ENCODE measurements around the gene ITPR3. TPM values are rescaled to one million over a fixed set of nuclear protein-coding genes. Genes with fewer than 3 reads are reported as not detected.

The ITPR3 gene
- total RNA-seq, 1 donor from 2014 or later: 6.4 TPM

DNA sequence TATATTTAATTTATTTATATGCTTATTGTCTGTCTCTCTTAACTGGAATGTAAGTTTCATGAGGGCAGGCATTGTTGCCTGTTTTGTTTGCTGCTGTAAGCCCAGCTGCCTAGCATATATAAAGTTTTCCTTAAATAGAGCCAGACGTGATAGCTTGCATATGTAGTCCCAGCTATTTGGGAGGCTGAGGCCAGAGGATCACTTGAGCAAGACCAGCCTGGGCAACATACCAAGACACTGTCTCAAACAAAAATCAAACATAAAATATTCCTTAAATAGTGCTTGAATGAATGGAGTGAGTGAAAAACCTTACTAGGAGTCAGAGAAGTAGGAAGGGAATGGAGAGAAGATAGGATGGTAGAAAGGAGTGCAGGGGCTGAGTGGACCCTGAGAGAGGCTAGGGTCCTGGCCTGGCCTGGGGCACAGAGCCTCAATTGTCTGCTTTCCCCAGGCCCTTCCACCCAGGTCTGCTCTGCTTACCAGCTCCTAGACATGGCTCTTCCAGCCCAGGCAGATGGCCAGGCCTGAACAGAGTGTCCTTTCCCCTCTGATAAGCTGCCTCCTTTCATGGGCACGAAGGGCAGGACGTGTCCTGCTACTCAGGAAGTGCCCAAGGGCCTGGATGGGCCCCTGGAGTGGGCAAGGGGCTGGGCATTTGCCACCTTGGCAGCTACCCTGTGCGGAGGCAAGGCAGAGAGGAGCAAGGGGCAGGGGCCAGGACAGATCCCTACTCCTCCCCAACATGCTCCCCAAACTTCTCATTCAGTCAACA is 23.4 kb upstream of the ITPR3 start:
- no peak overlapping the region for H3K4me3 Mint-ChIP-seq
- H3K36me3 Mint-ChIP-seq: no peaks in the 10 kb centered on the region
- TF ChIP-seq, protein P1, sequence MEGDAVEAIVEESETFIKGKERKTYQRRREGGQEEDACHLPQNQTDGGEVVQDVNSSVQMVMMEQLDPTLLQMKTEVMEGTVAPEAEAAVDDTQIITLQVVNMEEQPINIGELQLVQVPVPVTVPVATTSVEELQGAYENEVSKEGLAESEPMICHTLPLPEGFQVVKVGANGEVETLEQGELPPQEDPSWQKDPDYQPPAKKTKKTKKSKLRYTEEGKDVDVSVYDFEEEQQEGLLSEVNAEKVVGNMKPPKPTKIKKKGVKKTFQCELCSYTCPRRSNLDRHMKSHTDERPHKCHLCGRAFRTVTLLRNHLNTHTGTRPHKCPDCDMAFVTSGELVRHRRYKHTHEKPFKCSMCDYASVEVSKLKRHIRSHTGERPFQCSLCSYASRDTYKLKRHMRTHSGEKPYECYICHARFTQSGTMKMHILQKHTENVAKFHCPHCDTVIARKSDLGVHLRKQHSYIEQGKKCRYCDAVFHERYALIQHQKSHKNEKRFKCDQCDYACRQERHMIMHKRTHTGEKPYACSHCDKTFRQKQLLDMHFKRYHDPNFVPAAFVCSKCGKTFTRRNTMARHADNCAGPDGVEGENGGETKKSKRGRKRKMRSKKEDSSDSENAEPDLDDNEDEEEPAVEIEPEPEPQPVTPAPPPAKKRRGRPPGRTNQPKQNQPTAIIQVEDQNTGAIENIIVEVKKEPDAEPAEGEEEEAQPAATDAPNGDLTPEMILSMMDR (IDR thresholded peaks at IDR 0.05; ENCODE audit: unreplicated experiment): no peak
- peaks cover 6% of the 10 kb centered on the region for H3K4me1 Mint-ChIP-seq
- H3K27me3 Mint-ChIP-seq (ENCODE audit: low read depth): peaks cover 6% of the 10 kb centered on the region
- DNase-seq (ENCODE audit: low spot score in 2 of 2, unreplicated experiment in 2 of 2): no peak
- no peak overlapping the region for H3K27ac Mint-ChIP-seq
- H3K9me3 Mint-ChIP-seq: no peaks in the 10 kb centered on the region

DNA sequence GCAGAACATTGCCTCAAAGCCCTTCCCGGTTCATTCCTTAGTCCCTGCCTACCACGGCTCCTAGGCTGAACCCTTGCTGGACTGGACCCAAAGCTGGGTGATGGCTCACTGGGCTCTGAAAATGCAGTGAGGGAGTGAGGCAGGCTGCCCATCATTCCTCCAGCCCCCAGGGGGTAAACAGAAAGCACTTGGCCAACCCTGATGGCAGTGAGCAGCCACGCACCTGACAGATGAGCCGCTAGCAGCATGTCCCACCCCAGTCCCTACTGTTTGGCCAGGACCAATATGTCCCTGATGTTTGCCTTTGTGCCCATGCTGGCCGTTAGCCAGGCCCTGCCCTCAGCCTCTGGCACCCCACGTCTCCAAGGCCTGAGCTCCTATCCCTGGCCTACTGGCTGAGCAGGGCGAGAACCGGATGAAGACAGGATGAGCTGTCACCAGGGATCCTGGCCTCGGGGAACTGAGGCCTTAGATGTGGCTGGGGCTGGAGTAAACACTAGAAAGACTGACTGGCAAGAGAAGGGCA is 21.6 kb upstream of the ITPR3 start:
- DNase-seq (ENCODE audit: low spot score in 2 of 2, unreplicated experiment in 2 of 2): no peak
- TF ChIP-seq, protein P1 (IDR thresholded peaks at IDR 0.05; ENCODE audit: unreplicated experiment): no peak
- H3K36me3 Mint-ChIP-seq: no peaks in the 10 kb centered on the region
- no peak overlapping the region for H3K4me3 Mint-ChIP-seq
- H3K27ac Mint-ChIP-seq: no peak overlapping the region
- H3K9me3 Mint-ChIP-seq: no peaks in the 10 kb centered on the region
- H3K27me3 Mint-ChIP-seq (ENCODE audit: low read depth): no peaks in the 10 kb centered on the region
- H3K4me1 Mint-ChIP-seq: no peaks in the 10 kb centered on the region

DNA sequence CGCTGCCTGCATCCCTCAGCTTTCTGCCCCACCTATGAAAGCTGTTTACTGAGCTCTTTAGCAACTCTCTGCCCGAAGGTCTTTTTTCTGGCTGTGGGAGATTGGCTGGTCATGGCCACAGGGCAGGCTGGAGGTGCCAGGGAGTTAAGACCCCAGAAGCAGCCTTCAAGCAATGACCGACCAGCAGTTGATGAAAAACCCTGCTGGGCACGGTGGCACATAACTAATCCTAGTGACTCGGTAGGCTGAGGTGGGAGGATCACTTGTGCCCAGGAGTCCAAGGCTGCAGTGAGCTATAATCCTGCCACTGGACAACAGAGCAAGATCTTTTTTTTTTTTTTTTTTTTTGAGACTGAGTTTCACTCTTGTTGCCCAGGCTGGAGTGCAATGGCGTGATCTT is 20.4 kb upstream of the ITPR3 start:
- Mint-ChIP-seq H3K4me3 (no peak overlapping the region), H3K36me3 (no peaks in the 10 kb centered on the region), H3K27ac (no peak overlapping the region), H3K9me3 (peaks cover 8% of the 10 kb centered on the region), H3K27me3 (ENCODE audit: low read depth) (no peaks in the 10 kb centered on the region), H3K4me1 (no peaks in the 10 kb centered on the region)
- TF ChIP-seq, protein P1 (IDR thresholded peaks at IDR 0.05; ENCODE audit: unreplicated experiment): no peak
- DNase-seq (ENCODE audit: low spot score in 2 of 2, unreplicated experiment in 2 of 2): no peak

DNA sequence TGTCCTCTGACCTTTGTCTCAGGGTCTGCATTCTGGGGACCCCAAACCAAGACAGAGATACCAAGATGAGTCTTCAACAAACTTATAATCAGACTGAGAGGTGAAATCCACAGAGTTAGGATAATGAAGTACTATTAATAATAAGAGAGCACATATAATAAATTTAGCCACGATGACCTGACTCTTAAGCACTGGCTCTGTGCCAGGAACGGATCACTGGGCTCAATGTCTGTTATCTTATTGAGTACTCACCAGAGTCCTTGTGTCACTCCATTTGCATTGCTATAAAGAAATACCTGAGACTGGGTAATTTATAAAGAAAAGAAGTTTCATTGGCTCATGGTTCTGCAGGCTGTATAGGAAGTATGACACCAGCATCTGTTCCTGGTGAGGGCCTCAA is 18.9 kb upstream of the ITPR3 start:
- Mint-ChIP-seq H3K4me3 (no peak overlapping the region), H3K9me3 (peaks cover 8% of the 10 kb centered on the region), H3K27me3 (ENCODE audit: low read depth) (no peaks in the 10 kb centered on the region), H3K36me3 (no peaks in the 10 kb centered on the region), H3K4me1 (no peaks in the 10 kb centered on the region), H3K27ac (no peak overlapping the region)
- TF ChIP-seq, protein P1 (IDR thresholded peaks at IDR 0.05; ENCODE audit: unreplicated experiment): no peak
- no peak for DNase-seq (ENCODE audit: low spot score in 2 of 2, unreplicated experiment in 2 of 2)

DNA sequence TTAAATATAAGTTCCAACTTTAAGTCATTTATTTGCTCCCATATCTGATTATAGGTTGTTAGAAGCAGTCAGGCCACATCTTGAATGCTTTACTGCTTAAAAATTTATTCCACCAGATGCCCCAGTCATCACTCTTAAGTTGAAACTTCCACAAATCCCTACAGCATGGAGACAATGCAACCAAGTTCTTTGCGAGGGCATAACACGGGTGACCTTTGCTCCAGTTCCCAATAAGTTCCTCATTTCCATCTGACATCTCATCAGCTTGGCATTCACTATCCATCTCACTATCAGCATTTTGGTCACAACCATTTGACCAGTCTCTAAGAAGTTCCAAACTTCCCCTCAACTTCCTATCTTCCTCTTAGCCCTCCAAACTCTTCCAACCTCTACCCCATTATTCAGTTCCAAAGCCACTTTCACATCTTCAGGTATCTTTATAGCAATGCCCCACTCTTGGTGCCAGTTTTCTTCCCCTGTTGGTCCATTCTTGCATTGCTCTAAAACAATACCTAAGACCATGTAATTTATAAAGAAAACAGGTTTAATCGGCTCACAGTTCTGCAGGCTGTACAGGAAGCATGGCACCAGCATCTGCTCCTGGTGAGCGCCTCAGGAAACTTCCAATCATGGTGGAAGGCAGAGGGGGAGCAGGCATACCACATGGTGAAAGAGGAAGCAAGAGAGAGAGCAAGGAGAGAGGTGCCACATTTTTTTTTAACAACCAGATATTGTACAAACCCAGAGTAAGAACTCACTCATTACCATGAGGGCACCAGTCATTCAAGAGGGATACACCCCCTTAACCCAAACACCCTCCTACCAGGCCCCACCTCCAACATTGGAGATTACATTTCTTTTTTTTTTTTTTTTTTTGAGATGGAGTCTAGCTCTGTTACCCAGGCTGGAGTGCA is 15.9 kb upstream of the ITPR3 start:
- TF ChIP-seq, protein P1 (IDR thresholded peaks at IDR 0.05; ENCODE audit: unreplicated experiment): no peak
- peaks cover 14% of the 10 kb centered on the region for H3K4me1 Mint-ChIP-seq
- DNase-seq (ENCODE audit: low spot score in 2 of 2, unreplicated experiment in 2 of 2): no peak
- H3K27ac Mint-ChIP-seq: no peak overlapping the region
- H3K36me3 Mint-ChIP-seq: no peaks in the 10 kb centered on the region
- H3K27me3 Mint-ChIP-seq (ENCODE audit: low read depth): no peaks in the 10 kb centered on the region
- H3K4me3 Mint-ChIP-seq: no peak overlapping the region
- H3K9me3 Mint-ChIP-seq: peaks cover 8% of the 10 kb centered on the region
